ENCODE measurements around the gene NRG4.

- TF ChIP-seq, protein P1, sequence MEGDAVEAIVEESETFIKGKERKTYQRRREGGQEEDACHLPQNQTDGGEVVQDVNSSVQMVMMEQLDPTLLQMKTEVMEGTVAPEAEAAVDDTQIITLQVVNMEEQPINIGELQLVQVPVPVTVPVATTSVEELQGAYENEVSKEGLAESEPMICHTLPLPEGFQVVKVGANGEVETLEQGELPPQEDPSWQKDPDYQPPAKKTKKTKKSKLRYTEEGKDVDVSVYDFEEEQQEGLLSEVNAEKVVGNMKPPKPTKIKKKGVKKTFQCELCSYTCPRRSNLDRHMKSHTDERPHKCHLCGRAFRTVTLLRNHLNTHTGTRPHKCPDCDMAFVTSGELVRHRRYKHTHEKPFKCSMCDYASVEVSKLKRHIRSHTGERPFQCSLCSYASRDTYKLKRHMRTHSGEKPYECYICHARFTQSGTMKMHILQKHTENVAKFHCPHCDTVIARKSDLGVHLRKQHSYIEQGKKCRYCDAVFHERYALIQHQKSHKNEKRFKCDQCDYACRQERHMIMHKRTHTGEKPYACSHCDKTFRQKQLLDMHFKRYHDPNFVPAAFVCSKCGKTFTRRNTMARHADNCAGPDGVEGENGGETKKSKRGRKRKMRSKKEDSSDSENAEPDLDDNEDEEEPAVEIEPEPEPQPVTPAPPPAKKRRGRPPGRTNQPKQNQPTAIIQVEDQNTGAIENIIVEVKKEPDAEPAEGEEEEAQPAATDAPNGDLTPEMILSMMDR (tag by site-specific recombination; IDR thresholded peaks at IDR 0.05): no peak
- TF ChIP-seq ZNF792 (tag by site-specific recombination; IDR thresholded peaks at IDR 0.05) (no peak), ZNF843 (tag by site-specific recombination; IDR thresholded peaks at IDR 0.05) (no peak), TCF7L2 (IDR thresholded peaks at IDR 0.05; ENCODE audit: borderline replicate concordance, low read depth, low read length) (no peak), ATF2 (tag by site-specific recombination; IDR thresholded peaks at IDR 0.05; ENCODE audit: low read depth) (no peak), KLF1 (tag by site-specific recombination; IDR thresholded peaks at IDR 0.05) (no peak), ZNF19 (tag by site-specific recombination; IDR thresholded peaks at IDR 0.05; ENCODE audit: low read depth) (no peak), OSR2 (tag by site-specific recombination; IDR thresholded peaks at IDR 0.05) (no peak), GLI2 (tag by site-specific recombination; IDR thresholded peaks at IDR 0.05; ENCODE audit: borderline replicate concordance, low read depth) (no peak), ZNF23 (tag by site-specific recombination; IDR thresholded peaks at IDR 0.05; ENCODE audit: borderline replicate concordance) (no peak), ZNF302 (tag by site-specific recombination; IDR thresholded peaks at IDR 0.05; ENCODE audit: low read depth) (no peak), ZNF776 (tag by site-specific recombination; IDR thresholded peaks at IDR 0.05; ENCODE audit: borderline replicate concordance) (no peak), ZNF704 (tag by site-specific recombination; IDR thresholded peaks at IDR 0.05) (no peak)
- TF ChIP-seq, protein P2, sequence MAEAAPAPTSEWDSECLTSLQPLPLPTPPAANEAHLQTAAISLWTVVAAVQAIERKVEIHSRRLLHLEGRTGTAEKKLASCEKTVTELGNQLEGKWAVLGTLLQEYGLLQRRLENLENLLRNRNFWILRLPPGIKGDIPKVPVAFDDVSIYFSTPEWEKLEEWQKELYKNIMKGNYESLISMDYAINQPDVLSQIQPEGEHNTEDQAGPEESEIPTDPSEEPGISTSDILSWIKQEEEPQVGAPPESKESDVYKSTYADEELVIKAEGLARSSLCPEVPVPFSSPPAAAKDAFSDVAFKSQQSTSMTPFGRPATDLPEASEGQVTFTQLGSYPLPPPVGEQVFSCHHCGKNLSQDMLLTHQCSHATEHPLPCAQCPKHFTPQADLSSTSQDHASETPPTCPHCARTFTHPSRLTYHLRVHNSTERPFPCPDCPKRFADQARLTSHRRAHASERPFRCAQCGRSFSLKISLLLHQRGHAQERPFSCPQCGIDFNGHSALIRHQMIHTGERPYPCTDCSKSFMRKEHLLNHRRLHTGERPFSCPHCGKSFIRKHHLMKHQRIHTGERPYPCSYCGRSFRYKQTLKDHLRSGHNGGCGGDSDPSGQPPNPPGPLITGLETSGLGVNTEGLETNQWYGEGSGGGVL (tag by site-specific recombination; IDR thresholded peaks at IDR 0.05): no peak
These were observed 69.0 kb downstream of the NRG4 start for GRCh38 chr15:75943246-75943645.
